HEK293T (cell line): ENCODE data around the gene UBE3D.
"Not testable (repeated sequence)": the region's sequence is repeated elsewhere in the genome, so short reads cannot be mapped to it uniquely, and the experiment has no call there.

Experiments
- CTCF ChIA-PET: fragments of 350-600 bp; formaldehyde crosslinking; extraction: SDS; loops from one replicate; lab custom pipeline; 2021; ENCODE audit warnings: antibody characterized with exemption, inconsistent platforms; lab: Yijun Ruan, JAX
- POLR2A ChIA-PET: fragments of 350-600 bp; formaldehyde crosslinking; extraction: SDS; loops from one replicate; lab custom pipeline; 2020; ENCODE audit warnings: antibody characterized with exemption, inconsistent platforms; lab: Yijun Ruan, JAX
- DNase-seq: peaks from one replicate; pipeline ENCODE4 v3.0.0; 2012; ENCODE audit warnings: mixed read lengths; ENCODE audit errors: extremely low spot score
- ARNT ChIP-seq: fragments of 450-650 bp; IDR thresholded peaks from 2 replicates; pipeline ENCODE4 v1.6.1; 2017; ENCODE audit warnings: mild to moderate bottlenecking
- BHLHE40 ChIP-seq: fragments of 450-650 bp; IDR thresholded peaks from 2 replicates; pipeline ENCODE4 v1.6.1; 2016; ENCODE audit warnings: mild to moderate bottlenecking, moderate library complexity, borderline replicate concordance
- CTBP1 ChIP-seq: fragments of 450-650 bp; IDR thresholded peaks from 2 replicates; pipeline ENCODE4 v1.6.1; 2016; ENCODE audit warnings: borderline replicate concordance
- ELF4 ChIP-seq: fragments of 450-650 bp; IDR thresholded peaks from 2 replicates; pipeline ENCODE4 v1.6.1; 2017; ENCODE audit warnings: antibody characterized with exemption
- FOXA1 ChIP-seq: fragments of 450-650 bp; IDR thresholded peaks from 2 replicates; pipeline ENCODE4 v1.6.1; 2016; ENCODE audit warnings: mild to moderate bottlenecking
- FOXK2 ChIP-seq: fragments of 450-650 bp; IDR thresholded peaks from 2 replicates; pipeline ENCODE4 v1.6.1; 2016; ENCODE audit warnings: mild to moderate bottlenecking
- FOXM1 ChIP-seq: fragments of 450-650 bp; IDR thresholded peaks from 2 replicates; pipeline ENCODE4 v1.6.1; 2017; ENCODE audit warnings: mild to moderate bottlenecking, borderline replicate concordance
- HDGF ChIP-seq: fragments of 450-650 bp; IDR thresholded peaks from 2 replicates; pipeline ENCODE4 v1.6.1; 2017; ENCODE audit warnings: antibody characterized with exemption, borderline replicate concordance
- L3MBTL2 ChIP-seq: fragments of 450-650 bp; conservative IDR thresholded peaks from 2 replicates; pipeline ENCODE4 v1.6.1; 2016; ENCODE audit warnings: mild to moderate bottlenecking
- LEF1 ChIP-seq: fragments of 450-650 bp; IDR thresholded peaks from 2 replicates; pipeline ENCODE4 v1.6.1; 2017; ENCODE audit warnings: mild to moderate bottlenecking, borderline replicate concordance
- NFRKB ChIP-seq: fragments of 450-650 bp; IDR thresholded peaks from 2 replicates; pipeline ENCODE4 v1.6.1; 2016; ENCODE audit warnings: mild to moderate bottlenecking, moderate library complexity
- SP1 ChIP-seq: fragments of 450-650 bp; IDR thresholded peaks from 2 replicates; pipeline ENCODE4 v1.6.1; 2017
- SUZ12 ChIP-seq: fragments of 450-650 bp; IDR thresholded peaks from 2 replicates; pipeline ENCODE4 v1.6.1; 2016; ENCODE audit warnings: mild to moderate bottlenecking
- TARDBP ChIP-seq: fragments of 450-650 bp; IDR thresholded peaks from 2 replicates; pipeline ENCODE4 v1.6.1; 2016
- ZNF384 ChIP-seq: fragments of 450-650 bp; IDR thresholded peaks from 2 replicates; pipeline ENCODE4 v1.6.1; 2016
- TF ChIP-seq, protein P1 (sequence below): fragments of 450-650 bp; IDR thresholded peaks from 2 replicates; pipeline ENCODE4 v1.6.1; 2016

The UBE3D gene

DNA sequence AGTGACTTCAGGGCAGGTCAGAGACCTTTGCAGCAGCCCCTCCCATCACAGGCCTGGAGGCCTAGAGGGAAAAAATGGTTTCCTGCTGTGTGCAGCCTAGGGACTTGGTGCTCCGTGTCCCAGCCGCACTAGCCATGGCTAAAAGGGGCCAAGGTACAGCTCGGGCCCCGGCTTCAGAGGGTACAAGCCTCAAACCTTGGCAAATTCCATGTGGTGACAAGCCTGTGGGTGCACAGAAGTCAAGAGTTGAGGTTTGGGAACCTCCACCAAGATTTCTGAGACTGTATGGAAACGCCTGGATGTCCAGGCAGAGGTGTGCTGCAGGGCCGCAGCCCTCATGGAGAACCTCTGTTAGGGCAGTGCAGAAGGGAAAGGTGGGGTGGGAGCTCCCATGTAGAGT, 34.0 kb downstream of the UBE3D start:
- ChIA-PET CTCF (interaction anchor here (0.7 kb wide), 1 partner anchor 340 kb away, joined by 3 read pairs; no protein-coding TSS in a partner anchor), POLR2A (no interaction called here)
- no peak for DNase-seq
- no peak for TF ChIP-seq ELF4
- TF ChIP-seq FOXK2: no peak
- TF ChIP-seq FOXA1: no peak
- no peak for TF ChIP-seq L3MBTL2
- no peak for TF ChIP-seq HDGF
- TF ChIP-seq SP1: no peak
- TF ChIP-seq SUZ12: no peak
- TF ChIP-seq ARNT: no peak
- no peak for TF ChIP-seq LEF1

DNA sequence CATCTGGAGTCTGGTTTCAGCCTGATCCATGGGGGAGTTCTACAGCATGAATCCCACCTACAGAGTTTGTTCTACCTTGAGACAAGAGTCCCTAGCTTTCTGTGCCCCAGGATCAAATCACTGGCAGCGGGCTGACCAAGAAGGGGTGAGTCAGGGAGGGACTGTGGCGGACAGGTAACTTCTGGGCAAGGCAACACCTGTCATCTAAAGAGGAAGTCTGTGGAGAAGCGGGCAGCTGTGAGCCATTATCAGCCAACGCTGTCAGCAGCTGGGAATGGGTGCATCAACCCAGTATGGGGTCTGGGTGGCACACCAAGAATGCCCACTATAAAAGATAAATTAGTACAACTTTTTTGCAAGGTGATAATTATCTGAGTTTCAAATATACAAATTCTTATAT, 45.9 kb downstream of the UBE3D start:
- TF ChIP-seq CTBP1 (no peak), FOXM1 (no peak), SUZ12 (no peak), FOXA1 (no peak), SP1 (no peak), FOXK2 (no peak), BHLHE40 (no peak), HDGF (no peak), ZNF384 (no peak), L3MBTL2 (no peak), LEF1 (no peak), NFRKB (no peak), ELF4 (no peak), ARNT (no peak), TARDBP (no peak)
- TF ChIP-seq, protein P1, sequence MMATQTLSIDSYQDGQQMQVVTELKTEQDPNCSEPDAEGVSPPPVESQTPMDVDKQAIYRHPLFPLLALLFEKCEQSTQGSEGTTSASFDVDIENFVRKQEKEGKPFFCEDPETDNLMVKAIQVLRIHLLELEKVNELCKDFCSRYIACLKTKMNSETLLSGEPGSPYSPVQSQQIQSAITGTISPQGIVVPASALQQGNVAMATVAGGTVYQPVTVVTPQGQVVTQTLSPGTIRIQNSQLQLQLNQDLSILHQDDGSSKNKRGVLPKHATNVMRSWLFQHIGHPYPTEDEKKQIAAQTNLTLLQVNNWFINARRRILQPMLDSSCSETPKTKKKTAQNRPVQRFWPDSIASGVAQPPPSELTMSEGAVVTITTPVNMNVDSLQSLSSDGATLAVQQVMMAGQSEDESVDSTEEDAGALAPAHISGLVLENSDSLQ: no peak
- DNase-seq: no peak
- POLR2A ChIA-PET: no interaction called here
- CTCF ChIA-PET: no interaction called here

GRCh38 chr6:83011131-83011530, 54.5 kb downstream of the UBE3D start:
- CTCF ChIA-PET, DNase-seq, POLR2A ChIA-PET: not testable (repeated sequence)

GRCh38 chr6:83008626-83009025, 57.0 kb downstream of the UBE3D start:
- TF ChIP-seq LEF1 (no peak), ELF4 (no peak), SP1 (no peak), HDGF (no peak), ZNF384 (no peak), BHLHE40 (no peak), FOXK2 (no peak), ARNT (no peak), L3MBTL2 (no peak), CTBP1 (no peak), TARDBP (no peak)
- TF ChIP-seq, protein P1: no peak
- no peak for DNase-seq
- ChIA-PET POLR2A (no interaction called here), CTCF (no interaction called here)

DNA sequence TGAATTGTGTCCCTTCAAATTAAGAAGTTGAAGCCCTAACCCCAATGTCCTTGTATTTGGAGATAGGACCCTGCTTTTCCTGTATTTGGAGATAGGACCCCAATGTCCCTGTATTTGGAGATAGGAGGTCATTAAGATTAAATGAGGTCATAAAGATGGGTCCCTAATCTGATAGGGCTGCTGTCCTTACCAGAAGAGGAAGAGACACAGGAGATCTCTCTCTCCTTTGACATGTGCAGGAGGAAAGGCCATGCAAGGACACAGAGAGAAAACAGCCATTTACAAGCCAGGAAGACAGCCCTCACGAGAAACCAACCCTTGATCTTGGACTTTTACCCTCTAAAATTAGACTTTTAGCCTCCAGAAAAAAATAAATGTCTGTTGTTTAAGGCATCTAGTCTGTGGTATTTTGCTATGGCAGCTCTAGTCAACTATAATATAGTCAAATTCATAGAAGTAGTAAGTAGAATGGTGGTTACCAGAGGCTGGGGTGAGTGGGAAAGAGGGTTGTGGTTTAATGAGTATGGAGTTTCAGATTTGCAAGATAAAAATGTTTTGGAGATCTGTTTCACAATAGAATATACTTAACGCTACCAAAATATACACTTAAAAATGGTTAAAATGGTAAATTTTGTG, 59.3 kb downstream of the UBE3D start:
- DNase-seq: no peak
- no peak for TF ChIP-seq HDGF
- TF ChIP-seq ZNF384: no peak
- no peak for TF ChIP-seq FOXM1
- TF ChIP-seq SP1: no peak
- TF ChIP-seq CTBP1: no peak
- no peak for TF ChIP-seq L3MBTL2
- no peak for TF ChIP-seq BHLHE40
- TF ChIP-seq ELF4: no peak
- no peak for TF ChIP-seq TARDBP
- TF ChIP-seq LEF1: no peak
- TF ChIP-seq FOXK2: no peak
- TF ChIP-seq ARNT: no peak
- no peak for TF ChIP-seq NFRKB
- TF ChIP-seq FOXA1: no peak
- TF ChIP-seq, protein P1: no peak
- no peak for TF ChIP-seq SUZ12
- CTCF ChIA-PET: no interaction called here
- POLR2A ChIA-PET: no interaction called here

GRCh38 chr6:82996156-82996555, 69.5 kb downstream of the UBE3D start:
- no peak for DNase-seq
- CTCF ChIA-PET: no interaction called here
- no peak for TF ChIP-seq FOXK2
- TF ChIP-seq SUZ12: no peak
- no peak for TF ChIP-seq FOXA1
- no peak for TF ChIP-seq CTBP1
- no peak for TF ChIP-seq LEF1
- TF ChIP-seq FOXM1: no peak
- no peak for TF ChIP-seq ZNF384
- no peak for TF ChIP-seq HDGF
- no peak for TF ChIP-seq SP1
- TF ChIP-seq, protein P1: no peak
- no peak for TF ChIP-seq BHLHE40
- no peak for TF ChIP-seq ARNT
- TF ChIP-seq NFRKB: no peak
- no peak for TF ChIP-seq TARDBP
- TF ChIP-seq ELF4: no peak
- no peak for TF ChIP-seq L3MBTL2
- POLR2A ChIA-PET: no interaction called here
